Measurements from ENCODE around the gene WDR90. TPM values are rescaled to one million over a fixed set of nuclear protein-coding genes. Genes with fewer than 3 reads are reported as not detected.

The WDR90 gene
- total and polyA plus RNA-seq, 2 of the 13 experiments (the other 11 are each of a cell fraction or from before 2014, with no cell fraction given): 14.9 to 28.9 TPM

DNA sequence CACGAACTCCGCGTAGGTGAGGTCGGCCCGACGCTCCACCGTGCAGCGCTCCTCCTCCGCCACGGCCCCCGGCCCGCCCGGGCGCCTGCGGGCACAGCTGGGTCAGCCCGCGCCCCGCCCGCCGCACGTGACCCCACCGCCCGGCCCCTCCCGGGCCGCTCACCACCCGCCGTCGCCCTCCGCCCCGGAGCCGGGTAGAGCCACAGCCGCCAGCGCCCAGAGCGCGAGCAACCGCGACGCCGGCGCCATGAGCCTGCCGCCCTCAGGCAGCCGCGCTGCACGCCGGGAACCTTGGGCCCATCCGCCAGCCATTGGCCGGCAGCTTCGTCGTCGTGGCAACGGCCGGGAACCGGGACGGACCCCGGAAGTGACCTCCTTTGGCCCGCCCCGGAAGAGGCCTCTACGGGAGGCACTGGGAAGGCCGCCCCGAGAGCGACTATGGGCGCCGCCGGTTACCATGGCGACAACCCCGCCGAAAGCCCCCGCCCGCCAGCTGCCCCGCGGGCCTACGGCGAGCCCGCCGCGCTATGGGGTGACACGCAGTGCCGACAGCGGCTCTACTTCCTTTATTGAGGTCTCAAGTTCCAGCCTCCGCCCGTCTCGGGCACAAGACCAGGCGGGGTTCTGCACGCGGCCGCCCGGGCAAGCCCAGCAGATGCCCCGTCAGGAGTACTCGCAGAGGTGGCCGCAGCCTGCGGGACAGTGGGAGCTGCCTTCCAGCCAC lies 35.1 kb downstream of the WDR90 start, which contains the start of gene JMJD8:
Gene JMJD8, minus strand, starts transcription at position 264 of the 724 bp plus-strand sequence. Its CDS starts 15 bp downstream, at position 249.
- WGBS (ENCODE audit: low lambda C conversion rate): 98% methylated on average over 67 of the region's 91 CpGs
- no peak within 1 kb of the TSS for H3K27ac ChIP-seq (ENCODE audit: extremely low read length, insufficient read depth, low read length)
- no peak for DNase-seq (ENCODE audit: low spot score)
- H3K9me3 ChIP-seq (ENCODE audit: low read length): no peaks in the 10 kb centered on the region
- H4K20me1 ChIP-seq (ENCODE audit: insufficient read depth, low read length): 0 out of 2 replicates have a peak, but pooled peaks cover 3% of the 10 kb centered on the region
- in situ Hi-C loops (cut with HindIII; ENCODE audit: extremely low pct_ligation_motif_present, low pct_unique_long_range_greater_than_20kb): no loop called here
- no peak for FAIRE-seq
- BruUV-seq (replicated peaks): no TSS peak
- H3K4me2 ChIP-seq (ENCODE audit: low read depth, low read length): no peak within 1 kb of the TSS
- POLR2A ChIA-PET: no interaction called here
- peaks cover 18% of the 10 kb centered on the region for H3K79me2 ChIP-seq (ENCODE audit: insufficient read depth, low read length)
- TF ChIP-seq HOXA7 (CRISPR knock-in tag; IDR thresholded peaks at IDR 0.05): no peak
- no peak for TF ChIP-seq ZNF577 (CRISPR knock-in tag; IDR thresholded peaks at IDR 0.05; ENCODE audit: borderline replicate concordance, low read depth)
- TF ChIP-seq AGO2 (optimal IDR thresholded peaks at IDR 0.05; ENCODE audit: low read depth, low read length): peak; percentile 18
- TF ChIP-seq RFX1 (IDR thresholded peaks at IDR 0.05): peak; percentile 48; the same call in 1 of the 2 replicates
- no peak for TF ChIP-seq NCOA5 (CRISPR knock-in tag; IDR thresholded peaks at IDR 0.05)
- 0 out of 2 replicates have a peak, but pooled peaks have one; percentile 17 for TF ChIP-seq HNRNPL (IDR thresholded peaks at IDR 0.05; ENCODE audit: low read depth, low read length)
- TF ChIP-seq RBFOX2 (IDR thresholded peaks at IDR 0.05; ENCODE audit: low read depth, low read length): peak; percentile 15
- no peak for TF ChIP-seq BHLHE40 (IDR thresholded peaks at IDR 0.05; ENCODE audit: low read length)
- intact Hi-C loops (cut with micrococcal nuclease; ENCODE audit: unreplicated experiment): no loop called here
- H3K4me3 ChIP-seq (replicated peaks in 1 of 3; ENCODE audit: insufficient read depth in 1 of 3, low read depth in 2 of 3, low read length in 3 of 3): no peak within 1 kb of the TSS
- ATAC-seq: no peak
- H3K27me3 ChIP-seq (ENCODE audit: control insufficient read depth in 1 of 2, insufficient read depth in 2 of 2, low read length in 2 of 2): no peaks in the 10 kb centered on the region; a peak in 1 of 5 replicates
- H3K4me1 ChIP-seq (ENCODE audit: insufficient read depth, low read length): peaks cover 23% of the 10 kb centered on the region
- CTCF ChIA-PET (ENCODE audit: low intra/inter-chr PET ratio, low total read pairs): no interaction called here
- H3K9ac ChIP-seq (ENCODE audit: insufficient read depth, low read depth, low read length): no peak within 1 kb of the TSS
- H3K36me3 ChIP-seq (replicated peaks in 1 of 2; ENCODE audit: control insufficient read depth in 1 of 2, insufficient read depth in 2 of 2, low read length in 2 of 2): peaks cover 11 to 20% of the 10 kb centered on the region in 2 experiments; a peak in 4 of 5 replicates
- no peak within 1 kb of the TSS for H2AFZ ChIP-seq (ENCODE audit: low read length)
